SJCRH30 (cell line): Measurements from ENCODE around the gene TNFRSF8. TPM values are rescaled to one million over a fixed set of nuclear protein-coding genes. Genes with fewer than 3 reads are reported as not detected.

Experiments used
- DNase-seq, 2 experiments: peaks; one replicate each; pipeline ENCODE4 v3.0.0-alpha.2; 2015 to 2020
- H3K27ac ChIP-seq: fragments of 250-450 bp; sonication (Bioruptor Pico); 2 replicates; pipeline ENCODE4 v1.5.1; 2020; ENCODE audit warnings: mild to moderate bottlenecking, moderate library complexity
- H3K27me3 ChIP-seq: fragments of 250-450 bp; sonication (Bioruptor Pico); 2 replicates; pipeline ENCODE4 v1.5.1; 2020; ENCODE audit warnings: mild to moderate bottlenecking, moderate library complexity
- H3K36me3 ChIP-seq: fragments of 250-450 bp; sonication (Bioruptor Pico); 2 replicates; pipeline ENCODE4 v1.5.1; 2020; ENCODE audit warnings: mild to moderate bottlenecking, moderate library complexity
- H3K4me1 ChIP-seq: fragments of 250-450 bp; sonication (Bioruptor Pico); 2 replicates; pipeline ENCODE4 v1.5.1; 2020; ENCODE audit warnings: mild to moderate bottlenecking, moderate library complexity
- H3K4me3 ChIP-seq: fragments of 250-450 bp; sonication (Bioruptor Pico); 2 replicates; pipeline ENCODE4 v1.5.1; 2020; ENCODE audit warnings: mild to moderate bottlenecking, moderate library complexity
- H3K9me3 ChIP-seq: fragments of 250-450 bp; sonication (Bioruptor Pico); replicated peaks from 2 replicates; pipeline ENCODE4 v1.5.1; 2020; ENCODE audit warnings: mild to moderate bottlenecking, moderate library complexity
- total RNA-seq: library from RNA; depleted of rRNA; stranded (reverse); fragments of >200 nt; shearing (Covaris generic); gene quantifications from 2 replicates; pipeline ENCODE4 v1.2.3, GENCODE V29; 2014

The TNFRSF8 gene
- total RNA-seq, 1 experiment from 2014 or later: 0.32 TPM

DNA sequence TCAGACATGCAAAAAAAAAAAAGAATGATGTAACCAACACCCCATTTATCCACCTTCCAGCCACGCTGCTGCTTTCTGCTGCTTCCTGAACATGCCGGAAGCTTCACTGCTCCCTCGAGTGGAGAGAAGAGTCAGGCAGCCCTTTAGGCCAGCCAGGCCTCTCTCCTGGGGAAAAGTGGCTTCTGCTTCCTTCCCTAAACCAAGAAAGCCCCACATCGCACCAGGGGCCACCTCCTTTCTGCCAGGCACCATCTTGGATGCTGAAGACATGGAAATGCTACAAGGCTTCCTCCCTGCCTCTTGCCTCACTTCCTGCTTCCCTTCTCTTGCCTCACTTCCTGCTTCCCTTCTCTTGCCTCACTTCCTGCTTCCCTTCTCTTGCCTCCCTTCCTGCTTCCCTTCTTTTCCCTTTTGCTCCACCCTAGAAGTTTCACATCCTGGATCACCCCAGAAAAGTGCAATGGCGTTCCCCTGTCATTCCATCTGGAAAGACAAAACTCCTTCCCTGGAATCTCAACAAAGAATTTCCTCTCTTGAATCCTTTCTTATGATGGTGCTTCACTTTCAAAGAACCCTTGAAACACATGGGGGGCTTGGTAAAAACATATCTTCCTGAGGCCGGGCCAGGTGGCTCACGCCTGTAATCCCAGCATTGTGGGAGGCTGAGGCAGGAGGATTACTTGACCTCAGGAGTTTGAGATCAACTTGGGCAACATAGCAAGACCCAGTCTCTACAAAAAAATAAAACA lies 18.7 kb downstream of the TNFRSF8 start:
- Histone ChIP-seq H3K4me3 (peak overlapping the region; percentile 26), H3K9me3 (no peaks in the 10 kb centered on the region), H3K27me3 (no peaks in the 10 kb centered on the region), H3K4me1 (no peaks in the 10 kb centered on the region), H3K36me3 (no peaks in the 10 kb centered on the region), H3K27ac (no peak overlapping the region)
- DNase-seq: peak in 1 of 2 experiments; percentile 32

DNA sequence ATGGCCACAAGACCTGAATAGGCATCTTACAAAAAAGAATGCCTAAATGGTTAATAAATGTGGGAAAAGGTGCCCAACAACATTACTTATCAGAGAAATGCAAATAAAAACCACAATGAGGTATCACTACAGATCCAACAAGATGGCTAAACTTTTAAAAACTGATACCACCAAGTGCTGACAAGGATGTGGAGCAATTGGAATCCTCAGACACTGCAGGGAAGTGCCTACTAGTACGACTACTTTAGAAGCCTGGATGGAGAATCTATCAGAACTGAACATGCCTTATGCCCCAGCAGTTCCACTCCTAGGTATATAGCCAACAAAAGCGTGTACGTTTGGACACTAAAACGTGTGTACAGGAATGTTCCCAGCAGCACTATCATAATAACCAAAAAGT lies 19.9 kb downstream of the TNFRSF8 start:
- Histone ChIP-seq H3K9me3 (no peaks in the 10 kb centered on the region), H3K4me3 (no peak overlapping the region), H3K36me3 (no peaks in the 10 kb centered on the region), H3K27ac (no peak overlapping the region), H3K4me1 (no peaks in the 10 kb centered on the region), H3K27me3 (no peaks in the 10 kb centered on the region)
- no peak for DNase-seq

DNA sequence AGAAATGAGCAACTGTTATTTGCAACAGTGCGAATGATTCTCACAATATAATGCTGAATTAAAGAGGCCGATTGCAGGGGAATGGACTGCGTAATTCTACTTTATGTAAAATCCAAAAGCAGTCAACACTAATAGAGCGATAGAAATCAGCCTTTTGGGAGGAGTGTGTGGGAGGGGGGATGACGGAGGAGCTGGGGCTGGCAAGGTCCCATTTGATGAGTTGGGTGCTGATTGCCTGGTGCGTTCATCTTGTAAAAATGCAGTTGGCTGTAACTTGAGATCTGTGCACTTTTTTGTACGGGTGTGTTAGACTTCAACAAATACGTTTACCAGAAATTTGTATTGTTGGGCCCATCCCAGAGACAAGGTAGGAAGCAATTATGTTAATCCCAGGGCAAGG lies 20.7 kb downstream of the TNFRSF8 start:
- Histone ChIP-seq H3K4me3 (no peak overlapping the region), H3K9me3 (no peaks in the 10 kb centered on the region), H3K27me3 (no peaks in the 10 kb centered on the region), H3K36me3 (no peaks in the 10 kb centered on the region), H3K27ac (no peak overlapping the region), H3K4me1 (peaks cover 5% of the 10 kb centered on the region; the same call in 1 of the 2 replicates)
- DNase-seq: no peak

DNA sequence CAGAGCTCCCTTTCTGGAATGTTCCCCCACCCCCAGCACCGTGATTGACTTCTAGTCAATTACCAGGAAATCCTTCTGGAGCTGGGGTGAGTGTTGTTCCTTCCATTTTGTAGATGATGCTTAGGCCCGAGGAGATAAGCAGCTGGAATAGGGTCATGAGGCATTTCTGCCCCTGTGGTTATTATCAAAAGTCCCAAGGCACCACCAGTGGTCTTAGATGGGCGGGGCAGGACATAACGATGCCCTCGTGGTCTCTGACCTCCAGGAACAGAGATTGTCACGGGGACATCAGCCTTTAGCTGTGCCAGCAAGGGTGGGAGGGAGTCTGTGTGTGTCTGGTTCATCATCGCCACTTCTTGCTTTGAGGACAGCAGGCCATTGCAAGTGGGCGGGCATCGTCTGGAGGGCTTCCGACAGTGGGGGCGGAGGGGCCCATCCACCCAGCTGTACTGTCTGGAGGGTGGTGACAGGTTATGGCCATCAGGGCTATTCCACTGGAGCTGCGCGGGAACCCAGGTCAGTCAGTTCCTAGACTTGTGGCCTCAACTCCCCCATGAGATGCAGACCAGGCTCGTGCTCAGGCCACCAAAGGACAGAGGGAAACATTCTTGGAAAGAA lies 22.6 kb downstream of the TNFRSF8 start:
- DNase-seq: no peak
- no peaks in the 10 kb centered on the region for H3K36me3 ChIP-seq
- H3K4me1 ChIP-seq: peaks cover 10% of the 10 kb centered on the region; the same call in 1 of the 2 replicates
- H3K27me3 ChIP-seq: no peaks in the 10 kb centered on the region
- H3K9me3 ChIP-seq: no peaks in the 10 kb centered on the region
- H3K4me3 ChIP-seq: no peak overlapping the region
- H3K27ac ChIP-seq: no peak overlapping the region

DNA sequence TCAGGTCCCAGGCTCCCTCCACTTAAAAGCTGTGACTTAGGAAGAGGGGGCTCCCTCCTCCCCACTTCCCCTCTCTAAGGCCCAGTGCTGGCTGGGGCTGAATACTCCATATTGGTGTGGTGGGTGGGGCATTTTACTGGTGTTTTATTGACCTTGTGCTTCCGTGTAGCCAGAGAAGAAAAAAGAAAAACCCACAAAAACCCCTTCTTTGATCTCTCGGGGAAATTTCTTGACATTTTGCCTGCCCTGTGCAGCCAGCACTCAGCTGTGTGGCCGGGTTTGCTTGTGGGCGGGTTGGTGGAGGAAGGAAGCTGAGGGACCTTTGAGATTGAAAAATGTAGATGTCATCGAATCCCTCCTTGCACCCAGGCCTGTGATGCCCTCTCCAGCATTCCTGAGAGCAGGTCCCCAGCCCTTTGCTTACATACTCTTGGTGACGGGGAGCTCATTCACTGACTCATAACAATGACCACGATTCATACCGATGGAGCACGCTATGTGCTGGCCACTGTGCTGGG lies 24.8 kb downstream of the TNFRSF8 start:
- Histone ChIP-seq H3K4me3 (no peak overlapping the region), H3K9me3 (no peaks in the 10 kb centered on the region), H3K27me3 (no peaks in the 10 kb centered on the region), H3K27ac (no peak overlapping the region), H3K36me3 (no peaks in the 10 kb centered on the region), H3K4me1 (peaks cover 10% of the 10 kb centered on the region; the same call in 1 of the 2 replicates)
- no peak for DNase-seq

DNA sequence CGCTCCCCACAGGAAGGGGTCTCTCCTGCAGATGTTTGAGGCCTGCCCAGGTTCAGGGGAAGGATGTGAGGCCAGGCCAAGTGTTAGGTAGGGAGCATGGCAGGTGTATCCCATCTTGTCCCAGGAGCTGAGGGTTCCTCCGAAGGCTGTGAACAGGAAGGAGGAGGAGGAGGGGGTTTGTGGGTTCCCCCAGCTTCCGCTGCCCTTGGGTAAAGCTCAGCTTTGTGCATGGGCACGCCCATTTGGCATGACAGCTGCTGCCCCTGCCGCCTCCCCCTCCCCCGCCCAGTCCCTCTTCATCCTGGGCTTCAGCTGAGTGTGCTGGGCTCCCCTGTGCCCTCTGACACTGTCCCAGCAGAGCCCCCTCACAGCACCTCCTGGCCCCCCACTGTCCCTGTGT lies 25.5 kb downstream of the TNFRSF8 start:
- Histone ChIP-seq H3K27ac (no peak overlapping the region), H3K36me3 (no peaks in the 10 kb centered on the region), H3K9me3 (no peaks in the 10 kb centered on the region), H3K27me3 (no peaks in the 10 kb centered on the region), H3K4me1 (peaks cover 10% of the 10 kb centered on the region; the same call in 1 of the 2 replicates), H3K4me3 (no peak overlapping the region)
- DNase-seq: peak; percentile 72 to 75

DNA sequence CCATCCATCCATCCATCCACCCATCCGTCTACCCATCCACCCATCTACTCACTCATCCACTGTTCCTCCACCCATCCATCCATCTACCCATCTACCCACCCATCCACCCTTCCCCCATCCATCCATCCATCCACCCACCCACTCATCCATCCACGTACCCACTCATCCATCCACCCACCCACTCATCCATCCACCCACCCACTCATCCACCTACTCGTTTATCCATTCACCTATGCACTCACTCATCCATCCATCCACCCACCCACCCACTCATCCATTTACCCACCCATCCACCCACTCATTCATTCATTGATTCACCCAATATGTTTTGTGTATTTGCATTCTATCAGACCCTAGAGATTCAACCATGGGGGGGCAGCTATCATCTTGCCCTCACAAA lies 27.2 kb downstream of the TNFRSF8 start:
- Histone ChIP-seq H3K9me3 (no peaks in the 10 kb centered on the region), H3K27ac (no peak overlapping the region), H3K27me3 (no peaks in the 10 kb centered on the region), H3K4me3 (no peak overlapping the region), H3K36me3 (no peaks in the 10 kb centered on the region), H3K4me1 (peaks cover 10% of the 10 kb centered on the region; the same call in 1 of the 2 replicates)
- no peak for DNase-seq

DNA sequence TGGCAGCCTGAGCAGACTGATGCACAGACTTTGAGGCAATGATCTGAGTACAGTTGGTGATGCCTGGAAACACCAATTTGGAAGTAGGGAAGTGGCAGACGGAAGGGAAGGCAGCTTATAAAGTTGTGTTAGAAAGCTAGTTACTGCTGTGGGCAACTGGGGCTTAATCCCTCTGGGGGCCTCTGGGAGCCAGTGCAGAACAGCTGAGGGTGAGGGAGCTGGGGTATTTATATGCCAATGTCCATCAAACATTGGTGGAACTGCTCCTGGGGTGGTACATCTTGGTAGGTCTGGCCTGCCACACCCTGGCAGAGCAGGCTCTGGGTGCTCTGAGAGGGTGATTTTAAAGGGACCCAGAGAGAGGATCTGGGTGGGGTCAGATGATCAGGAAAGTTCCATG lies 28.1 kb downstream of the TNFRSF8 start:
- Histone ChIP-seq H3K4me1 (peaks cover 10% of the 10 kb centered on the region; the same call in 1 of the 2 replicates), H3K9me3 (no peaks in the 10 kb centered on the region), H3K4me3 (no peak overlapping the region), H3K27ac (no peak overlapping the region), H3K27me3 (no peaks in the 10 kb centered on the region), H3K36me3 (no peaks in the 10 kb centered on the region)
- DNase-seq: no peak

DNA sequence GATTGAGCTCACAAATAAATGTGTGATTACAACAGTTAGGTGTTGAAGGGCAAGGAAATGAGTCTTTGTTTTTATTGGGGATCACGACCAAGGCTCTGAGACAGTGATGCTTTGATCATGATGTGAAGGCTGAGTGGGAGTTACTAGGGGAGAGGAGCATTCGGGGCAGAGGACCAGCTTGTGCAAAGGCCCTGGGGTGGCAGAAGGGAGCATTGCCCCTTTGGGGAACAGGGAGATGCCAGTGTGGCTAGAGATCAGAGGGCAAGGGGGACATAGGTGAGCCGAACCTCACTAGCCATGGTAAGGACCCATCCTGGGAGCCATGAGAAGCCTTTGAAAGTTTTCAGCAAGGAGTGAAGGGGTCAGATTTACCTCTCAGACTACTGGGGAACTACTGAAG lies 31.1 kb downstream of the TNFRSF8 start:
- H3K9me3 ChIP-seq: no peaks in the 10 kb centered on the region; the same call in 1 of the 2 replicates
- no peak overlapping the region for H3K27ac ChIP-seq
- no peak for DNase-seq
- peaks cover under 1% of the 10 kb centered on the region; the same call in 1 of the 2 replicates for H3K4me1 ChIP-seq
- H3K27me3 ChIP-seq: no peaks in the 10 kb centered on the region
- no peaks in the 10 kb centered on the region for H3K36me3 ChIP-seq
- no peak overlapping the region for H3K4me3 ChIP-seq

DNA sequence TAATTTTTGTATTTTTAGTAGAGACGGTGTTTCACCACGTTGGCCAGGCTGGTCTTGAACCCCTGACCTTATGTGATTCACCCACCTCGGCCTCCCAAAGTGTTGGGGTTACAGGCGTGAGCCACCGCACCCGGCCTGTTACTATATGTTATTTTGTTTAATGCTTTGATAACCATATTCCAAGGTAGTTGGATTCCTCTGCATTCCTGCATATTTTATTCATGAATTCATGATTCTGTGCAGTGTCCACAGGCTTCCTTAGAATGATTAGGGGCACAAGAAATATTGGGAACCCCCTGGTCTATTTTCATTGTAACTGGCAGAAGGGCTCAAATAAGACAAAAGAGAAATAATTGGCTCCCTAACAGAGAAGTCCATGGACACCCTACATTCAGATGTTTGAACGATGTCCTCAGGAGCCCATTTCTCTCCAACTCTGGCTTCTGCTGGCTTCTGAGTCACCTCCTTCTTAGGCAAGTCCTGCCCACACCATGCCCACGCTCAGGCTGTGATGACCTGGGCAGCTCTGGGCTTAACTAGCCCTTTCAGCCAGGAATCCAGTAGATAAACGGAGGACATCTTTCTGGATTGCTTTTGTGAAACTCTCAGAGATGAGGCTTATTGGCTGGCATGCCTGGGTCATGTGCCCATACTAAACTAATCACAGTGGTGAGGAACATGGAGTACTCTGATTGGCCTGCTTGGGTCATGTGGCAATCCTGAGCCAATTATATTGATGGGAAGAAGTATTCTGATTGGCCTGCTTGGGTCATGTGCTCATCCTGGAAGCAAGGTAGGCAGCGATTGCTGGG lies 32.6 kb downstream of the TNFRSF8 start:
- DNase-seq: peak; percentile 58 to 74
- Histone ChIP-seq H3K27ac (no peak overlapping the region), H3K4me1 (no peaks in the 10 kb centered on the region)

DNA sequence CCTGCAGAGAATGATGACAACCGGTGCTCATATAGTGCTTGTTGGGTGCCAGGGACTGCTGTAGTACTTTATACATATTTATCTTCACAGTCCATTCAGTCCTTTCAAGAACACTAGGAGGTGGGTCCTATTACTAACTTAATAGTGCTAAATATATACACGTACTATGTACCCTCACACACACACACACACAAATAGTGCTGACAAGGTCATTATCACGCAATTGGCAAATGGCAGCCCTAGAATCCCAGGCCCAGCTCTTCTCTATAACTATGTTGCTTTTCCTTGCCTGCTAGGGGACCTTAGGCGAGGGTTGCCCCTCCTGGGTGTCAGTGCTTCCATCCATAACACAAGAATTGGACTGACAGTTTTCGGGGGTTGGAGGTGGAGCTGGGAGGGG lies 33.5 kb downstream of the TNFRSF8 start:
- no peak overlapping the region for H3K27ac ChIP-seq

More for the DNA sequence above, 32.6 kb downstream of the TNFRSF8 start:
- Histone ChIP-seq H3K4me3 (no peak overlapping the region), H3K27me3 (no peaks in the 10 kb centered on the region), H3K36me3 (no peaks in the 10 kb centered on the region), H3K9me3 (no peaks in the 10 kb centered on the region; the same call in 1 of the 2 replicates)

DNA sequence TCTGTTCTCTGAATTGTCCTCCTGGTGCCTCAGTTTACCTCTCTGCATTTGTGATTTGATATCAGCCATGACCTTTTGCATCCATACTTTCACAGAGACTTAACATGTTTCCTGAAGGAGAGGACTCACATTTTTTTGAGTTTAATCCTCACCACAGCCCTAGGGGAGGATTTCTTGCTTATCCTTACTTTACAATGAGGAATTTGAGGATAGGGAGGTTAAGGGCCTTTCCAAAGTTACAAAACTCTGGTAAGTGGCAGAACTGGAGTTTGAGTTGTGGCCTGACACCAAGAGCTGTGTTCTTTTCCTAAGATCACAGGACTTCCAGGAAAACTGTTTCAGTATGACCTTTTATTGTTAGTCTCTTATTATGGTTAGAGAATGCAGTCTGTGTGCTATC lies 34.2 kb downstream of the TNFRSF8 start:
- H3K9me3 ChIP-seq: no peaks in the 10 kb centered on the region; the same call in 1 of the 2 replicates
- H3K27ac ChIP-seq: no peak overlapping the region
- DNase-seq: no peak
- no peaks in the 10 kb centered on the region for H3K4me1 ChIP-seq
- no peaks in the 10 kb centered on the region for H3K36me3 ChIP-seq
- no peak overlapping the region for H3K4me3 ChIP-seq
- no peaks in the 10 kb centered on the region for H3K27me3 ChIP-seq

More for the DNA sequence above, 33.5 kb downstream of the TNFRSF8 start:
- no peaks in the 10 kb centered on the region; the same call in 1 of the 2 replicates for H3K9me3 ChIP-seq
- H3K4me1 ChIP-seq: no peaks in the 10 kb centered on the region
- no peaks in the 10 kb centered on the region for H3K36me3 ChIP-seq
- H3K27me3 ChIP-seq: no peaks in the 10 kb centered on the region
- H3K4me3 ChIP-seq: no peak overlapping the region
- no peak for DNase-seq

DNA sequence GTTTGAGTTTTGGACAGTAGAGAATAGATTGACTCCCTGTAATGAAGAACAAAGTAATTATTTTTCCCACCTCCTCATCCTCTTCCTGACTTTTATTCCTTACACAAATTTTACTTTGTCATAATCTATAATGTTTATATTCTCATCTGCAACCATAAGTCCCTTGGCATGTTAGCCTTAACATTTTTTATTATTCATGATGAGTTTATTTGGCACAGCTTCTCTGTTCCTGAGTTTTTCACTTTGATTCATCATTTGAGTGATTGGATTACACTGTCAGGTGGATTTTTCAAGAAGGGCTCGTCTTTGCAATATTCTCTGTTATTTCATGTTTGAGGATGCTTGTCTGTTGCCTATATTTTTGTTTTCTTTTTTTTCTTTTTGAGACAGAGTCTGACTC lies 35.7 kb downstream of the TNFRSF8 start:
- DNase-seq: no peak
- no peaks in the 10 kb centered on the region for H3K36me3 ChIP-seq
- H3K4me1 ChIP-seq: no peaks in the 10 kb centered on the region
- H3K27ac ChIP-seq: no peak overlapping the region
- no peaks in the 10 kb centered on the region for H3K27me3 ChIP-seq
- H3K9me3 ChIP-seq: no peaks in the 10 kb centered on the region; the same call in 1 of the 2 replicates
- H3K4me3 ChIP-seq: no peak overlapping the region

DNA sequence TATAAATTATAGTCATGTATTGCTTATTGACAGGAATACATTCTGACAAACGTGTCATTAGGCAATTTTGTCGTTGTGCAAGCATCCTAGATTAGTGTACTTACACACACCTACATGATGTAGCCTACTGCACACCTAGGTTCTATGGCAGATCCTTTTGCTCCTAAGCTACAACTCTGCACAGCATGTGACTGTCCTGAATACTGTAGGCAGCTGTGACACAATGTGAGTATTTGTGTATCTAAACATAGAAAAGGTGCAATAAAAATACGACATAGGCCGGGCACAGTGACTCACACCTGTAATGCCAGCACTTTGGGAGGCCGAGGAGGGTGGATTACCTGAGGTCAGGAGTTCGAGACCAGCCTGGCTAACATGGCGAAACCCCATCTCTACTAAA lies 36.5 kb downstream of the TNFRSF8 start:
- Histone ChIP-seq H3K4me1 (no peaks in the 10 kb centered on the region), H3K27me3 (no peaks in the 10 kb centered on the region), H3K9me3 (no peaks in the 10 kb centered on the region; the same call in 1 of the 2 replicates), H3K36me3 (no peaks in the 10 kb centered on the region), H3K27ac (no peak overlapping the region), H3K4me3 (no peak overlapping the region)
- DNase-seq: no peak
